Epidermal melanocyte (primary cell): ENCODE measurements around the gene MACROH2A1.

Source experiments
- DNase-seq: peaks from one replicate; pipeline ENCODE4 v3.0.0; 2011; ENCODE audit warnings: low spot score; ENCODE audit not compliant: insufficient read length

Gene MACROH2A1

DNA sequence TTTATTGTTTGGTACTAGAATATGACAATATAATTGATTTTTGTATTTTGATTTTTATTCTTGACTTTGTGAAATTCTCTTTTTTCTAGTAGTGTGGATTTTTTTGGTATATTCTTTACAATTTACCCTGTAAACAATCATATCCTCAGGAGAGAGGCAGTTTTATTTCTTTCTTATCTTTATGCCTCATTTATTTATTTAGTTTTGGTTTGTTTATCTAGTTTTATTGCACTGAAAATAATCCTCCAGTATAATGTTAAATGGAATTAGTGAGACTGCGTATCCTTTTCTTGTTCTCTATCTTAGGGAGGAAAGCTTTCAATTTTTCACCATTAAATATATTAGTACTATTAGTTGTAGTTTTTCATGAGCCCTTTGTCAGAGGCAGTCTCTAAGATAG is 109.4 kb downstream of the MACROH2A1 start:
- DNase-seq = no peak

DNA sequence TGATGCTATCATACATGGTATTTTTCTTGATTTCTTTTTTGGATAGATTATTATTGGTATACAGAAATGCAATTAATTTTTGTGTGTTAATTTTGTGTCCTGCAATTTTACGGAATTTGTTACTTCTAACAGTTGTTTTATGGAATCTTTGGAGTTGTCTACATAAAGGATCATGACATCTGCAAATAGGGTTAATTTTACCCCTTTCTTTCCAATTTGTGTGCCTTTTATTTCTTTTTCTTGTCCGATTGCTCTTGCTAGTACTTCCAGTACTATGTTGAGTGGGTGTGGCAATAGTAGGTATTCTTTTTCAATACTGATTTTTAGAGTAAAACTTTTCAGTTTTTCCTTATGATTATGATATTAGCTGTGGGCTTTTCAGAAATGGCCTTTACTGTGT is 111.5 kb downstream of the MACROH2A1 start:
- DNase-seq = no peak
